HepG2 (cell line): ENCODE results near the gene EEF1E1. TPM values are rescaled to one million over a fixed set of nuclear protein-coding genes. Genes with fewer than 3 reads are reported as not detected.

Source experiments
- ATAC-seq: fragments of 200-7000 bp; cut with Tn5 transposase; 3 replicates; pipeline ENCODE4 v1.9.1; 2020; ENCODE audit warnings: mild to moderate bottlenecking, moderate library complexity
- BruUV-seq: library from RNA; stranded (reverse); fragments of 400-500 nt; replicated peaks from 2 replicates; lab custom pipeline; 2021; lab: Mats Ljungman, UMichigan
- CTCF ChIA-PET: fragments of 300-600 bp; formaldehyde crosslinking; extraction: SDS; loops from one replicate; lab custom pipeline; 2021; ENCODE audit warnings: low total read pairs, inconsistent platforms, low intra/inter-chr PET ratio; lab: Yijun Ruan, JAX
- POLR2A ChIA-PET: fragments of 350-600 bp; sonication (Branson Sonifier 250); formaldehyde crosslinking; loops from one replicate; lab custom pipeline; 2020; ENCODE audit warnings: antibody characterized with exemption, inconsistent platforms; lab: Yijun Ruan, JAX
- DNase-seq: peaks from one replicate; pipeline ENCODE4 v3.0.0-alpha.2; 2015; ENCODE audit warnings: low spot score
- FAIRE-seq: peaks from 3 replicates; lab custom pipeline; 2011; peaks lifted over from hg19 to GRCh38; lab: Jason Lieb, UNC
- H2AFZ ChIP-seq: one replicate; pipeline ENCODE4 v1.6.1; 2011; ENCODE audit warnings: low read length, inconsistent platforms
- H3K27ac ChIP-seq: fragments of 300-600 bp; 3 replicates; pipeline ENCODE4 v1.8.0; 2011; ENCODE audit warnings: mixed run types, mild to moderate bottlenecking, mixed read lengths, low read length, inconsistent platforms; ENCODE audit not compliant: insufficient read depth; ENCODE audit errors: extremely low read length
- H3K27me3 ChIP-seq, 2 experiments: fragments of 200-600 bp in 1 of 2; 2 replicates in 1 of 2; 3 replicates in 1 of 2; pipeline versions ENCODE4 v1.6.0 to v1.8.0; 2011; ENCODE audit warnings: low read length in 2 of 2, mild to moderate bottlenecking in 2 of 2, moderate library complexity in 2 of 2, inconsistent platforms in 1 of 2; ENCODE audit not compliant: insufficient read depth in 2 of 2, control insufficient read depth in 1 of 2
- H3K36me3 ChIP-seq, 2 experiments: fragments of 200-600 bp in 1 of 2; replicated peaks in 1 of 2; 2 replicates in 1 of 2; 3 replicates in 1 of 2; pipeline versions ENCODE4 v1.5.1 to v1.8.0; 2011; ENCODE audit warnings: low read length in 2 of 2, inconsistent platforms in 1 of 2; ENCODE audit not compliant: insufficient read depth in 2 of 2, control insufficient read depth in 1 of 2
- H3K4me1 ChIP-seq: 2 replicates; pipeline ENCODE4 v1.5.1; 2012; ENCODE audit warnings: low read length, inconsistent platforms; ENCODE audit not compliant: insufficient read depth
- H3K4me2 ChIP-seq: 2 replicates; pipeline ENCODE4 v1.6.0; 2011; ENCODE audit warnings: low read depth, low read length, inconsistent platforms
- H3K4me3 ChIP-seq, 3 experiments: fragments of 200-600 bp in 1 of 3; sonication (generic), shearing (Covaris generic) in 1 of 3; replicated peaks in 1 of 3; 2 replicates each; pipeline ENCODE4 v1.5.1; 2011 to 2016; ENCODE audit warnings: low read length in 3 of 3, inconsistent platforms in 2 of 3, low read depth in 2 of 3, mild to moderate bottlenecking in 2 of 3, control low read depth in 1 of 3, mixed read lengths in 1 of 3; ENCODE audit not compliant: insufficient read depth in 1 of 3
- H3K79me2 ChIP-seq: one replicate; pipeline ENCODE4 v1.6.1; 2011; ENCODE audit warnings: low read length, inconsistent platforms; ENCODE audit not compliant: insufficient read depth
- H3K9ac ChIP-seq: 2 replicates; pipeline ENCODE4 v1.6.0; 2011; ENCODE audit warnings: mild to moderate bottlenecking, low read depth, low read length, inconsistent platforms; ENCODE audit not compliant: insufficient read depth
- H3K9me3 ChIP-seq: 2 replicates; pipeline ENCODE4 v1.5.1; 2012; ENCODE audit warnings: mild to moderate bottlenecking, low read length
- H4K20me1 ChIP-seq: 2 replicates; pipeline ENCODE4 v1.6.0; 2011; ENCODE audit warnings: inconsistent platforms, mild to moderate bottlenecking, low read length, moderate library complexity; ENCODE audit not compliant: insufficient read depth
- AGO2 ChIP-seq: fragments of 200-400 bp; formaldehyde crosslinking; optimal IDR thresholded peaks from 2 replicates; pipeline ENCODE3; 2017; ENCODE audit warnings: mild to moderate bottlenecking, low read depth, low read length, moderate library complexity
- DRAP1 ChIP-seq: IDR thresholded peaks from 2 replicates; pipeline ENCODE4 v1.6.1; 2016; ENCODE audit warnings: missing genetic modification reagents, missing compliant biosample characterization
- GTF3A ChIP-seq: sonication (generic); formaldehyde crosslinking; conservative IDR thresholded peaks from 2 replicates; pipeline ENCODE4 v1.4.0; 2020; ENCODE audit warnings: mild to moderate bottlenecking, missing genetic modification reagents
- HNF1B ChIP-seq: sonication (generic); formaldehyde crosslinking; IDR thresholded peaks from 2 replicates; pipeline ENCODE4 v1.5.1; 2020; ENCODE audit warnings: mild to moderate bottlenecking, moderate library complexity, missing genetic modification reagents
- HOXA7 ChIP-seq: sonication (generic); formaldehyde crosslinking; IDR thresholded peaks from 2 replicates; pipeline ENCODE4 v1.8.1; 2022; ENCODE audit warnings: mild to moderate bottlenecking, missing genetic modification reagents, moderate library complexity
- MTA3 ChIP-seq: sonication (generic); formaldehyde crosslinking; IDR thresholded peaks from 2 replicates; pipeline ENCODE4 v1.4.0; 2020; ENCODE audit warnings: missing genetic modification reagents
- NCOA2 ChIP-seq: sonication (generic); formaldehyde crosslinking; IDR thresholded peaks from 2 replicates; pipeline ENCODE4 v1.8.0; 2022; ENCODE audit warnings: inconsistent platforms
- NFIC ChIP-seq: IDR thresholded peaks from 2 replicates; pipeline ENCODE4 v1.6.1; 2012; ENCODE audit warnings: mild to moderate bottlenecking, low read length, inconsistent platforms
- SMAD9 ChIP-seq: sonication (generic); formaldehyde crosslinking; IDR thresholded peaks from 2 replicates; pipeline ENCODE4 v1.5.1; 2020; ENCODE audit warnings: mild to moderate bottlenecking, missing genetic modification reagents
- SNAI1 ChIP-seq: sonication (generic); formaldehyde crosslinking; IDR thresholded peaks from 2 replicates; pipeline ENCODE4 v1.5.0; 2020; ENCODE audit warnings: mild to moderate bottlenecking, missing genetic modification reagents, borderline replicate concordance
- SNAPC5 ChIP-seq: sonication (generic); formaldehyde crosslinking; IDR thresholded peaks from 2 replicates; pipeline ENCODE4 v1.8.1; 2023; ENCODE audit warnings: mild to moderate bottlenecking, missing genetic modification reagents, borderline replicate concordance
- TOE1 ChIP-seq: sonication (generic); formaldehyde crosslinking; IDR thresholded peaks from 2 replicates; pipeline ENCODE4 v1.4.0; 2020; ENCODE audit warnings: mild to moderate bottlenecking, missing genetic modification reagents
- ZFP1 ChIP-seq: IDR thresholded peaks from 2 replicates; pipeline ENCODE4 v1.6.1; 2016
- ZNF281 ChIP-seq: sonication (generic); formaldehyde crosslinking; IDR thresholded peaks from 2 replicates; pipeline ENCODE4 v1.4.0; 2020; ENCODE audit warnings: missing genetic modification reagents, borderline replicate concordance
- ZNF44 ChIP-seq: sonication (generic); formaldehyde crosslinking; IDR thresholded peaks from 2 replicates; pipeline ENCODE4 v1.5.1; 2020; ENCODE audit warnings: mild to moderate bottlenecking, missing genetic modification reagents
- ZNF510 ChIP-seq: sonication (generic); formaldehyde crosslinking; IDR thresholded peaks from 2 replicates; pipeline ENCODE4 v1.4.0; 2020; ENCODE audit warnings: low read depth, mild to moderate bottlenecking, missing genetic modification reagents
- ZNF546 ChIP-seq: sonication (generic); formaldehyde crosslinking; conservative IDR thresholded peaks from 2 replicates; pipeline ENCODE4 v1.8.1; 2023; ENCODE audit warnings: mild to moderate bottlenecking, missing genetic modification reagents
- ZNF629 ChIP-seq: sonication (generic); formaldehyde crosslinking; conservative IDR thresholded peaks from 2 replicates; pipeline ENCODE4 v1.5.0; 2020; ENCODE audit warnings: missing genetic modification reagents
- ZNF639 ChIP-seq: conservative IDR thresholded peaks from 2 replicates; pipeline ENCODE4 v1.6.1; 2018; ENCODE audit warnings: missing genetic modification reagents
- ZNF737 ChIP-seq: sonication (generic); formaldehyde crosslinking; IDR thresholded peaks from 2 replicates; pipeline ENCODE4 v1.5.0; 2020; ENCODE audit warnings: missing genetic modification reagents, mild to moderate bottlenecking, borderline replicate concordance
- WGBS: methylation state at CpG from one replicate; pipeline ENCODE4 v1.1.6; 2017; ENCODE audit warnings: low lambda C conversion rate; 5-methylcytosine and 5-hydroxymethylcytosine counted together
- in situ Hi-C: cut with HindIII; loops from 2 replicates; pipeline ENCODE4 v1.10.0; 2017; ENCODE audit warnings: low pct_unique_long_range_greater_than_20kb; ENCODE audit not compliant: extremely low pct_ligation_motif_present
- intact Hi-C: fragments of 100-400 bp; cut with micrococcal nuclease; formaldehyde crosslinking; loops from one replicate; pipeline ENCODE4 v1.10.0; 2022; ENCODE audit not compliant: unreplicated experiment
- polyA plus RNA-seq, 8 experiments: library from polyadenylated mRNA; depleted of rRNA in 3 of 8; stranded (reverse) in 7 of 8; unstranded in 1 of 8; fragments of >200 nt; fragmentation: Illumina TruSeq in 4 of 8; extraction: Trizol in 4 of 8; gene quantifications; 2 replicates each; pipeline versions ENCODE4 v1.2.1 to v1.2.3, GENCODE V29; 2011 to 2016; ENCODE audit warnings: low read depth in 4 of 8, missing spikeins in 1 of 8, mixed read lengths in 1 of 8; ENCODE audit not compliant: insufficient read depth in 1 of 8
- total RNA-seq, 5 experiments: library from RNA; depleted of rRNA; stranded (reverse); fragments of >200 nt; fragmentation: Illumina TruSeq; extraction: Trizol; gene quantifications; 2 replicates each; pipeline ENCODE4 v1.2.3, GENCODE V29; 2016; ENCODE audit warnings: low read depth in 1 of 5

The EEF1E1 gene
- total and polyA plus RNA-seq, 2 of the 13 experiments (the other 11 are each of a cell fraction or from before 2014, with no cell fraction given) = 128 to 188 TPM

- H3K4me2 ChIP-seq = no peak overlapping the region
- no peak overlapping the region for H2AFZ ChIP-seq
- no peak overlapping the region for H3K4me3 ChIP-seq
- 98% methylated on average over 9 of the region's 9 CpGs for whole genome bisulfite sequencing
- in situ Hi-C loops = no loop called here
- ATAC-seq (no peak), FAIRE-seq (no peak), DNase-seq (no peak)
- intact Hi-C loops = no loop called here
- H3K36me3 ChIP-seq = peaks cover 9 to 32% of the 10 kb centered on the region in 2 experiments
- H3K79me2 ChIP-seq = peaks cover 14% of the 10 kb centered on the region
- no peaks in the 10 kb centered on the region for H4K20me1 ChIP-seq
- no peak overlapping the region for H3K9ac ChIP-seq
- 0 out of 2 replicates have a peak, but pooled peaks cover 6% of the 10 kb centered on the region for H3K4me1 ChIP-seq
- H3K9me3 ChIP-seq = no peaks in the 10 kb centered on the region
- H3K27ac ChIP-seq = no peak overlapping the region
- ChIA-PET POLR2A (no interaction called here), CTCF (no interaction called here)
- TF ChIP-seq SNAI1 (CRISPR knock-in tag) (no peak), MTA3 (no peak), ZNF737 (CRISPR knock-in tag) (no peak), NFIC (no peak), ZNF639 (CRISPR knock-in tag) (no peak), DRAP1 (CRISPR knock-in tag) (no peak), ZNF546 (no peak), TOE1 (CRISPR knock-in tag) (no peak), HNF1B (CRISPR knock-in tag) (no peak), ZNF629 (CRISPR knock-in tag) (no peak), SMAD9 (CRISPR knock-in tag) (no peak), ZNF281 (CRISPR knock-in tag) (no peak), ZNF44 (no peak), SNAPC5 (no peak), GTF3A (CRISPR knock-in tag) (no peak), NCOA2 (CRISPR knock-in tag) (no peak), HOXA7 (no peak), AGO2 (no peak), ZFP1 (CRISPR knock-in tag) (no peak), ZNF510 (no peak)
- BruUV-seq = no TSS peak
- H3K27me3 ChIP-seq = no peaks in the 10 kb centered on the region
These were observed 60.3 kb downstream of the EEF1E1 start for GRCh38 chr6:8041913-8042583.
